ENCODE measurements around the gene ZNF214. TPM values are rescaled to one million over a fixed set of nuclear protein-coding genes. Genes with fewer than 3 reads are reported as not detected.
"Not testable (repeated sequence)": the region's sequence is repeated elsewhere in the genome, so short reads cannot be mapped to it uniquely, and the experiment has no call there.

The ZNF214 gene
- total RNA-seq, 2 donors from 2014 or later, result 0.74 to 1.3 TPM

GRCh38 chr11:6986487-6986886 lies 33.7 kb downstream of the ZNF214 start:
- H3K27ac ChIP-seq, result no peak overlapping the region
- no peaks in the 10 kb centered on the region for H3K4me1 ChIP-seq
- no peak for DNase-seq (ENCODE audit: low spot score)

GRCh38 chr11:6979365-6979764 lies 40.8 kb downstream of the ZNF214 start:
- no peaks in the 10 kb centered on the region for H3K36me3 ChIP-seq
- H3K4me1 ChIP-seq, result no peaks in the 10 kb centered on the region
- no peak overlapping the region for H3K4me3 ChIP-seq
- no peaks in the 10 kb centered on the region for H3K27me3 ChIP-seq
- TF ChIP-seq CTCF (IDR thresholded peaks at IDR 0.05), result no peak
- H3K9me3 ChIP-seq, result no peaks in the 10 kb centered on the region
- no peak for DNase-seq (ENCODE audit: low spot score)
- H3K27ac ChIP-seq, result no peak overlapping the region

More at GRCh38 chr11:6986487-6986886, 33.7 kb downstream of the ZNF214 start:
- H3K4me3 ChIP-seq, result no peak overlapping the region
- H3K9me3 ChIP-seq, result no peaks in the 10 kb centered on the region
- no peak for TF ChIP-seq CTCF (IDR thresholded peaks at IDR 0.05)
- no peaks in the 10 kb centered on the region for H3K27me3 ChIP-seq
- no peaks in the 10 kb centered on the region for H3K36me3 ChIP-seq

GRCh38 chr11:6969854-6970253 lies 50.3 kb downstream of the ZNF214 start:
- not testable (repeated sequence) for H3K4me1 ChIP-seq; H3K27ac ChIP-seq; H3K4me3 ChIP-seq; H3K27me3 ChIP-seq; H3K9me3 ChIP-seq; DNase-seq (ENCODE audit: low spot score); H3K36me3 ChIP-seq

- Histone ChIP-seq H3K27me3 (no peaks in the 10 kb centered on the region), H3K9me3 (peaks cover 0 to 10% of the 10 kb centered on the region in 2 donors), H3K4me3 (no peak overlapping the region), H3K36me3 (no peaks in the 10 kb centered on the region), H3K27ac (no peak overlapping the region), H3K4me1 (no peaks in the 10 kb centered on the region)
- TF ChIP-seq CTCF (IDR thresholded peaks at IDR 0.05), result no peak
- no peak for DNase-seq (ENCODE audit: low spot score)
These were observed 51.3 kb downstream of the ZNF214 start for GRCh38 chr11:6968816-6969215.

- no peak for TF ChIP-seq CTCF (IDR thresholded peaks at IDR 0.05)
- Histone ChIP-seq H3K4me3 (no peak overlapping the region), H3K36me3 (no peaks in the 10 kb centered on the region), H3K27ac (no peak overlapping the region), H3K9me3 (peaks cover 0 to 3% of the 10 kb centered on the region in 2 donors), H3K27me3 (no peaks in the 10 kb centered on the region), H3K4me1 (no peaks in the 10 kb centered on the region)
- DNase-seq (ENCODE audit: low spot score), result no peak
These were observed 57.5 kb downstream of the ZNF214 start for GRCh38 chr11:6962673-6963072.

GRCh38 chr11:6962141-6962540 lies 58.0 kb downstream of the ZNF214 start:
- Histone ChIP-seq H3K9me3 (no peaks in the 10 kb centered on the region), H3K27ac (no peak overlapping the region)

GRCh38 chr11:6954248-6954647 lies 65.9 kb downstream of the ZNF214 start:
- H3K36me3 ChIP-seq; H3K4me3 ChIP-seq; H3K27me3 ChIP-seq; DNase-seq (ENCODE audit: low spot score); H3K27ac ChIP-seq; H3K4me1 ChIP-seq; H3K9me3 ChIP-seq: not testable (repeated sequence)

More at GRCh38 chr11:6962141-6962540, 58.0 kb downstream of the ZNF214 start:
- no peak for DNase-seq (ENCODE audit: low spot score)
- Histone ChIP-seq H3K27me3 (no peaks in the 10 kb centered on the region), H3K4me1 (no peaks in the 10 kb centered on the region), H3K36me3 (no peaks in the 10 kb centered on the region), H3K4me3 (no peak overlapping the region)
- TF ChIP-seq CTCF (IDR thresholded peaks at IDR 0.05), result no peak
